ENCODE results near the gene GFY.

DNA sequence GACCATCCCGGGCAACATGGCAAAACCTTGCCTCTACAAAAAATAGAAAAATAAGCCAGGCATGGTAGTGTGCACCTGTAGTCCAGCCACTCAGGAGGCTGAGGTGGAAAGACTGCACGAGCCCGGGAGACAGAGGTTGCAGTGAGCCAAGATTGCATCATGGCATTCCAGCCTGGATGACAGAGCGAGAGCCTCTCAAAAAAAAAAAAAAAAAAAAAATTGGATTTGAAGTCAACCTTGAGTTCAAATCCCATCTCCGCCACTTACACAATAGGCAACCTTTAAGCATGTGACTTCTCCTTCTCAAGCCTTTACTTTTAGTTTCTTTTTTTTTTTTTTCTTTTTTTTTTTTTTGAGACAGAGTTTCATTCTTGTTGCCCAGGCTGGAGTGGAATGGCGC is 25.2 kb upstream of the GFY start:
- TF ChIP-seq, protein P1, sequence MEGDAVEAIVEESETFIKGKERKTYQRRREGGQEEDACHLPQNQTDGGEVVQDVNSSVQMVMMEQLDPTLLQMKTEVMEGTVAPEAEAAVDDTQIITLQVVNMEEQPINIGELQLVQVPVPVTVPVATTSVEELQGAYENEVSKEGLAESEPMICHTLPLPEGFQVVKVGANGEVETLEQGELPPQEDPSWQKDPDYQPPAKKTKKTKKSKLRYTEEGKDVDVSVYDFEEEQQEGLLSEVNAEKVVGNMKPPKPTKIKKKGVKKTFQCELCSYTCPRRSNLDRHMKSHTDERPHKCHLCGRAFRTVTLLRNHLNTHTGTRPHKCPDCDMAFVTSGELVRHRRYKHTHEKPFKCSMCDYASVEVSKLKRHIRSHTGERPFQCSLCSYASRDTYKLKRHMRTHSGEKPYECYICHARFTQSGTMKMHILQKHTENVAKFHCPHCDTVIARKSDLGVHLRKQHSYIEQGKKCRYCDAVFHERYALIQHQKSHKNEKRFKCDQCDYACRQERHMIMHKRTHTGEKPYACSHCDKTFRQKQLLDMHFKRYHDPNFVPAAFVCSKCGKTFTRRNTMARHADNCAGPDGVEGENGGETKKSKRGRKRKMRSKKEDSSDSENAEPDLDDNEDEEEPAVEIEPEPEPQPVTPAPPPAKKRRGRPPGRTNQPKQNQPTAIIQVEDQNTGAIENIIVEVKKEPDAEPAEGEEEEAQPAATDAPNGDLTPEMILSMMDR (conservative IDR thresholded peaks at IDR 0.05; ENCODE audit: low read depth in 2 of 2), result no peak
- TF ChIP-seq, protein P2, sequence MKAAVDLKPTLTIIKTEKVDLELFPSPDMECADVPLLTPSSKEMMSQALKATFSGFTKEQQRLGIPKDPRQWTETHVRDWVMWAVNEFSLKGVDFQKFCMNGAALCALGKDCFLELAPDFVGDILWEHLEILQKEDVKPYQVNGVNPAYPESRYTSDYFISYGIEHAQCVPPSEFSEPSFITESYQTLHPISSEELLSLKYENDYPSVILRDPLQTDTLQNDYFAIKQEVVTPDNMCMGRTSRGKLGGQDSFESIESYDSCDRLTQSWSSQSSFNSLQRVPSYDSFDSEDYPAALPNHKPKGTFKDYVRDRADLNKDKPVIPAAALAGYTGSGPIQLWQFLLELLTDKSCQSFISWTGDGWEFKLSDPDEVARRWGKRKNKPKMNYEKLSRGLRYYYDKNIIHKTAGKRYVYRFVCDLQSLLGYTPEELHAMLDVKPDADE (IDR thresholded peaks at IDR 0.05), result no peak
- no peak for TF ChIP-seq CREB1 (CRISPR knock-in tag; IDR thresholded peaks at IDR 0.05; ENCODE audit: low read depth)
- no peak for TF ChIP-seq EZH2phosphoT487 (IDR thresholded peaks at IDR 0.05; ENCODE audit: unreplicated experiment)
- no peak for TF ChIP-seq STAT1 (IDR thresholded peaks at IDR 0.05; ENCODE audit: unreplicated experiment)
- no peak for TF ChIP-seq POLR2AphosphoS5 (IDR thresholded peaks at IDR 0.05; ENCODE audit: low read depth)
- TF ChIP-seq, protein P3, sequence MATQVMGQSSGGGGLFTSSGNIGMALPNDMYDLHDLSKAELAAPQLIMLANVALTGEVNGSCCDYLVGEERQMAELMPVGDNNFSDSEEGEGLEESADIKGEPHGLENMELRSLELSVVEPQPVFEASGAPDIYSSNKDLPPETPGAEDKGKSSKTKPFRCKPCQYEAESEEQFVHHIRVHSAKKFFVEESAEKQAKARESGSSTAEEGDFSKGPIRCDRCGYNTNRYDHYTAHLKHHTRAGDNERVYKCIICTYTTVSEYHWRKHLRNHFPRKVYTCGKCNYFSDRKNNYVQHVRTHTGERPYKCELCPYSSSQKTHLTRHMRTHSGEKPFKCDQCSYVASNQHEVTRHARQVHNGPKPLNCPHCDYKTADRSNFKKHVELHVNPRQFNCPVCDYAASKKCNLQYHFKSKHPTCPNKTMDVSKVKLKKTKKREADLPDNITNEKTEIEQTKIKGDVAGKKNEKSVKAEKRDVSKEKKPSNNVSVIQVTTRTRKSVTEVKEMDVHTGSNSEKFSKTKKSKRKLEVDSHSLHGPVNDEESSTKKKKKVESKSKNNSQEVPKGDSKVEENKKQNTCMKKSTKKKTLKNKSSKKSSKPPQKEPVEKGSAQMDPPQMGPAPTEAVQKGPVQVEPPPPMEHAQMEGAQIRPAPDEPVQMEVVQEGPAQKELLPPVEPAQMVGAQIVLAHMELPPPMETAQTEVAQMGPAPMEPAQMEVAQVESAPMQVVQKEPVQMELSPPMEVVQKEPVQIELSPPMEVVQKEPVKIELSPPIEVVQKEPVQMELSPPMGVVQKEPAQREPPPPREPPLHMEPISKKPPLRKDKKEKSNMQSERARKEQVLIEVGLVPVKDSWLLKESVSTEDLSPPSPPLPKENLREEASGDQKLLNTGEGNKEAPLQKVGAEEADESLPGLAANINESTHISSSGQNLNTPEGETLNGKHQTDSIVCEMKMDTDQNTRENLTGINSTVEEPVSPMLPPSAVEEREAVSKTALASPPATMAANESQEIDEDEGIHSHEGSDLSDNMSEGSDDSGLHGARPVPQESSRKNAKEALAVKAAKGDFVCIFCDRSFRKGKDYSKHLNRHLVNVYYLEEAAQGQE (IDR thresholded peaks at IDR 0.05; ENCODE audit: unreplicated experiment), result no peak
- no peak for TF ChIP-seq EZH2 (IDR thresholded peaks at IDR 0.05; ENCODE audit: low read depth, unreplicated experiment)
